Astrocyte of the cerebellum (primary cell): Measurements from ENCODE around the gene PAPOLA.

ENCODE experiments used
- DNase-seq: peaks from one replicate; pipeline ENCODE4 v3.0.0-alpha.2; 2011; ENCODE audit warnings: low read depth
- H3K4me3 ChIP-seq: 2 replicates; pipeline ENCODE4 v1.5.1; 2011; ENCODE audit warnings: mild to moderate bottlenecking, low read depth, low read length, moderate library complexity
- CTCF ChIP-seq: IDR thresholded peaks from 2 replicates; pipeline ENCODE4 v1.5.1; 2012; ENCODE audit warnings: low read length, low read depth, moderate library complexity, mild to moderate bottlenecking; ENCODE audit errors: missing control alignments
- in situ Hi-C: cut with HindIII; loops from 2 replicates; pipeline ENCODE4 v1.10.0; 2017; ENCODE audit warnings: low sequenced_read_pairs

Gene PAPOLA

GRCh38 chr14:96567289-96567899 is 65.2 kb downstream of the PAPOLA start:
- TF ChIP-seq CTCF, result peak; percentile 48
- peak; percentile 19 for DNase-seq
- in situ Hi-C loops, result no loop called here
- H3K4me3 ChIP-seq, result no peak overlapping the region

- no peak overlapping the region for H3K4me3 ChIP-seq
- TF ChIP-seq CTCF, result no peak
- no peak for DNase-seq
- in situ Hi-C loops, result no loop called here
Measured at GRCh38 chr14:96568621-96569020, 66.4 kb downstream of the PAPOLA start.

DNA sequence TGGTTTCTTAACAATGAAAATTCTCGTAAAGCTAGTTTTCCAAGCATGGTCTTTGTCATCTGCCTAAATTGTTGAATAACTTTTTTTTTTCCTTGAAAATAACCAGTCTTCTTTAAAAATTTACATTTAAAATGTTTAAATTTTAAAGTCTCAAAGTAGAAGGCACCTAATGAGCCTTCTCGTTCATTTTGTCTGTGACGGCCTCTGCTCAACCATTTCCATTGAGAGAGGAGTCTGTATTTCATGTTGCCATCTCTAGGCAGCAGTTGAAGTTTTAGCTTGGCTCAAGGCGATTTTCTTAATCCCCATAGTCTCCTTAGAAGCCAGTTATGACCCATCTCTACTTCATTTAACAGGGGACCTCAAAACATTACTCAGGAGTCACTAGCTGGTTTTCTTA is 69.1 kb downstream of the PAPOLA start:
- in situ Hi-C loops, result no loop called here
- no peak overlapping the region for H3K4me3 ChIP-seq
- no peak for TF ChIP-seq CTCF

DNA sequence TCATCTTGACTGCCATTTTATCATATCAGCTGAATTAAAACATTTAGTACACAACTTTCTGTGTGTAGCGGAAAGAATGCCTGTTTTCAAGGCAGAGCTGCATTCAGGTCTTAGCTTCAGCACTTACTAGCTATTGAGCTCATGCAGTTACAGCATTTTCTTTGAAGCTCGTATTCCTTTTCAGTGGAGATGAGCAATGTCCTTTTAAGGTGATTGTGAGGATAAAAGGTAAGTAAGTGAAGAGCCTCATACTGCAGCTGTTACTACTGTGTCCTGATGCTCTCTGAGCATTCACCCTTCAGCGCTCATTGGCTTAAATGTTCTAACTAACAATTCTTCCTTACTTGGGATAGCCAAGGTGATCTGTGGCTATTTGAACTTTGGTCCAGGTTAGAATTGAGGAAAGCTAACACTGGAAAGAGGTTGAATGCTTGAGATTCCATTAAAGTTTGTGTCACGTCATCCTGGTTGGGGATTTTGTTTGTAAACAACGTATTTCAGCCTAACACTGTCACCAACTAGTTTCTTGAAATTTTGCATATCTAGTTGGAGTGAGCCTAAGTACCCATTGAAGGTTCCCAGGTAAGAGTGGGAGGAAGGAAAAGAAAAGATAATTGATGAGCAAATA is 71.4 kb downstream of the PAPOLA start:
- H3K4me3 ChIP-seq, result no peak overlapping the region
- in situ Hi-C loops, result no loop called here
- DNase-seq, result no peak
- no peak for TF ChIP-seq CTCF

More for the DNA sequence above, 69.1 kb downstream of the PAPOLA start:
- no peak for DNase-seq

GRCh38 chr14:96574171-96574632 is 72.0 kb downstream of the PAPOLA start:
- H3K4me3 ChIP-seq, result no peak overlapping the region
- TF ChIP-seq CTCF, result no peak
- in situ Hi-C loops, result no loop called here
- DNase-seq, result no peak

DNA sequence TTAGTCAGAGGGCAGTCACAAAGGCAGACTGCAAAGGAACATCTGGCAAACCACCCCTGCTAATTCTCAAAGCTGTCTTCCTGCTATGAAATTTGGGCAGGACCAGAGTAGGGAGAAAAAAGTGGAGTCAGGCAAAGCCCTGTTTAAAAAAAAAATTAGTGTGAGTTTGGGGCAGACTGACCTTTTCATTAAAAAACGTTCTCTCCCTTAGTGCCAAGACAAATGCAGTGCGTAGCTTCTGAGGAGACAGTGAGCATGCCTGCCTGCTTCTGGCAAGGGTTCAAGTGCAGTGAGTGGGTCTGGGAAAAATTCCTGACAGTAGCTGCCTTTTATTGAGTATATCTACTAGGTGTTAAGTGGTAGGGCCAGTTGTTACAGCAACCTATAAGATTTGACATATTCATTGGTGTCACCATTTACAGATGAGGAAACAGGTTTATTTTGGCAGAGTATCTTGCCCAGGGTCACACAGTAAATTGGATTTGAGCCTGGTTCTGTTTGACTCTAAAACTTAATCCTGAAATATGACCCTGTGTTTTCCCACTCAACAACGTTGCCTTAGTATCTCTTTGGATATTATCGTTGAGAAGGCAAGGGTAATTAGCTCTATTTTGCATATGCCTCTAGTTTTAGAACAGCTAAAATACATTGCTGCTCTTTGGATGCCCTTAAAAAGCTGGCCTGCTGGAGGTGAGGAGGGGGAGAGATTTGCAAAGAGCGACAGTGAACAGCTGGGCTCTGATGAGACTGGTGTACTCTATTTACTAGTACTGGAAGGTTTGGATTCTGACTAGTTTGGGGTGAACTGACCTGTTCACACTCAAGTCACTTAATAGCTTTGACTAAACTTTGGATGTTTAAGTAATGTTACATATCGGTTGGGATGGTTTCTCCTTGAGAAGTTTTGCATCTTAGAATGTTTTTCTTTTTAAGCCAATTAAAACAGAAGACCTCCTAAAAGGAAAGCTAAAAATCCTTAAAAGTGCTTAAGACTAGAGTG is 72.8 kb downstream of the PAPOLA start:
- H3K4me3 ChIP-seq, result no peak overlapping the region
- in situ Hi-C loops, result no loop called here
- no peak for TF ChIP-seq CTCF
- peak; percentile 41 for DNase-seq
